Measurements from ENCODE around the gene AAK1.

DNA sequence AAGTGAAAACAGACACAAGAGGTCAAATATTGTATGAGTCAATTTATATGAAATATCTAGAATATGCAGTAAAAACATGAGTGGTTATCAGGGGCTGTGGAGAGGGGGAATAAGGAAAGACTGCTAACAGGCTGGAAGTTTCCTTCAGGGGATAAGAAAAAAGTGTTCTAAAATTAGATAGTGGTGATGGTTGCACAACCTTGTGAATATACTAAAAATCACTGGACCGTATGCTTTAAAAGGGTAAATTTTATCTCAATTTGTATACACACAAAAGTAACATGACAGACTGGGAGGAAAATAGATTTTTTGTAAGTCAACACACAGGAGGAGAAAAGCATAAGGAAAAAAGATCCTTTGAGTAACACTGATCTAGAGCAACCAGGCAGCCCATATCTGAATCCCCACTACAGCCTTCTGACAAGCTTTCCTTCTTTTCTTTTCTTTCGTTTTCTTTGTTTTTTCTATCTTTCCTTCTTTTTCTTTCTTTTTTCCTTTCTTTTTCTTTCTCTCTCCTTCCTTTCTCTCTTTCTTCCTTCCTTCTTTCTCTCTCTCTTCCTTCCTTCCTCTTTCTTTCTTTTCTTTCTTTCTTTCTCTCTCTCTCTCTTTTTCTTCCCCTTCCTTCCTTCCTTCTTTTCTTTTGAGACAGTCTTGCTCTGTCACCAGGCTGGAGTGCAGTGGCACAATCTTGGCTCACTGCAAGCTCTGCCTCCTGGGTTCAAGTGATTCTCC lies 95.4 kb downstream of the AAK1 start:
- no peak for TF ChIP-seq CTCF (IDR thresholded peaks at IDR 0.05; ENCODE audit: insufficient read depth, low read depth, low read length)
- no peak for TF ChIP-seq EZH2 (IDR thresholded peaks at IDR 0.05; ENCODE audit: insufficient read depth, low read length)

Measured in astrocyte (in vitro differentiated cells and primary cell).